Measurements from ENCODE around the gene DPH2. TPM values are rescaled to one million over a fixed set of nuclear protein-coding genes. Genes with fewer than 3 reads are reported as not detected.

DPH2 gene
- polyA plus RNA-seq, 2 of the 4 experiments (the other 2 are of a cell fraction) = 38.8 to 41.7 TPM

DNA sequence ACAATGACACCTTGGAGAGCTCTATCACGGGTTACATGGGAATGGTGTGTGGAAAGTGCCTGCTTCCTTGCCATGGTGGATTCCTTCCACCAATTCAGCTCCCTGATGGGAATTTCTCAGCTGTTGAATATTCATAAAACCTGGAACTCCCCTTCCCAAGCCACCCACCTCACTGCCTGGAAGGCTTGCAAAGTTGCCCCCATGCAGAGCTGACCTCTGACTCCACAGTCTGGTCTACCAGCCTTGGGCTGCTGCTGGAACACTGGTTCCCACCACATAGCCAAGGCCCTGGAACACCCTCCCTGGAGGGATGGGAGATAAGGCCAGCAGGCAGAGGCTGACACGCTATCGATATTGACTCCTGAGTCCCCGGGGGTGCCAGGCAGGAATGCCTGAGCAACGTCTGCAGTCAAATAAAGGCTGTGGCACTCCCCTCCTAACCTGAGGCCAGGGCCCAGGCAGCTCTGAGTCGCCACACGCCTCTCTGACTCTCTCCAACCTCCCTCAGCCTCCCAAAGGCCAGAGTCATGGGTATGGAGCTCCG lies 30.4 kb downstream of the DPH2 start (continued):
- TF ChIP-seq ESRRA (IDR thresholded peaks at IDR 0.05; ENCODE audit: borderline replicate concordance, low read length) = no peak
- TF ChIP-seq, protein P1, sequence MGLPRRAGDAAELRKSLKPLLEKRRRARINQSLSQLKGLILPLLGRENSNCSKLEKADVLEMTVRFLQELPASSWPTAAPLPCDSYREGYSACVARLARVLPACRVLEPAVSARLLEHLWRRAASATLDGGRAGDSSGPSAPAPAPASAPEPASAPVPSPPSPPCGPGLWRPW (IDR thresholded peaks at IDR 0.05) = no peak

DNA sequence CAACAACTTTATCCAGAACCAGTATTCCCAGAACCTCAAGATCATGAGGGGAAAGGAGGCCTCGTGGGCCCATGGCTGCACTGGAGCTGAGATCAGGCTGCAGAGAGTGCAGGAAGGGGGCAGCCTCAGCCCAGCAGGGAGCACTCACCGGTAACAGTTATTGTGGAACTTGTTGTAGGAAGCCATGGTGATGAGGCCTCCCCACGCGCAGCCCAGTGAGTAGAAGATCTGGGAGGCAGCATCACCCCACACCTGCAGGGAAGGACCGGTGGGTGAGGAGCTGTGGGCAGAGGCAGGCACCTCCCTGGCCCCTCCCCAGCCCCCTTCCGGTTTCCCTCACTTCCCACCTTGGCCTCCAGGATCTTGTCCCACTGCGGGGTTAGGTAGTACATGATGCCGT lies 32.4 kb downstream of the DPH2 start:
- TF ChIP-seq NR3C1 (IDR thresholded peaks at IDR 0.05) (no peak), CHD2 (IDR thresholded peaks at IDR 0.05; ENCODE audit: low read length, partially characterized antibody) (no peak), RNF2 (IDR thresholded peaks at IDR 0.05; ENCODE audit: borderline replicate concordance, low read depth) (no peak), RARB (CRISPR knock-in tag; IDR thresholded peaks at IDR 0.05) (no peak), RAD21 (conservative IDR thresholded peaks at IDR 0.05 in 1 of 2, IDR thresholded peaks at IDR 0.05 in 1 of 2) (no peak), FOSB (CRISPR knock-in tag; IDR thresholded peaks at IDR 0.05) (no peak), HEYL (CRISPR knock-in tag; IDR thresholded peaks at IDR 0.05) (no peak), TP53 (CRISPR knock-in tag; IDR thresholded peaks at IDR 0.05) (no peak)
- TF ChIP-seq, protein P2, sequence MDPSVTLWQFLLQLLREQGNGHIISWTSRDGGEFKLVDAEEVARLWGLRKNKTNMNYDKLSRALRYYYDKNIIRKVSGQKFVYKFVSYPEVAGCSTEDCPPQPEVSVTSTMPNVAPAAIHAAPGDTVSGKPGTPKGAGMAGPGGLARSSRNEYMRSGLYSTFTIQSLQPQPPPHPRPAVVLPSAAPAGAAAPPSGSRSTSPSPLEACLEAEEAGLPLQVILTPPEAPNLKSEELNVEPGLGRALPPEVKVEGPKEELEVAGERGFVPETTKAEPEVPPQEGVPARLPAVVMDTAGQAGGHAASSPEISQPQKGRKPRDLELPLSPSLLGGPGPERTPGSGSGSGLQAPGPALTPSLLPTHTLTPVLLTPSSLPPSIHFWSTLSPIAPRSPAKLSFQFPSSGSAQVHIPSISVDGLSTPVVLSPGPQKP (IDR thresholded peaks at IDR 0.05; ENCODE audit: low read depth, low read length) = no peak
- TF ChIP-seq, protein P3, sequence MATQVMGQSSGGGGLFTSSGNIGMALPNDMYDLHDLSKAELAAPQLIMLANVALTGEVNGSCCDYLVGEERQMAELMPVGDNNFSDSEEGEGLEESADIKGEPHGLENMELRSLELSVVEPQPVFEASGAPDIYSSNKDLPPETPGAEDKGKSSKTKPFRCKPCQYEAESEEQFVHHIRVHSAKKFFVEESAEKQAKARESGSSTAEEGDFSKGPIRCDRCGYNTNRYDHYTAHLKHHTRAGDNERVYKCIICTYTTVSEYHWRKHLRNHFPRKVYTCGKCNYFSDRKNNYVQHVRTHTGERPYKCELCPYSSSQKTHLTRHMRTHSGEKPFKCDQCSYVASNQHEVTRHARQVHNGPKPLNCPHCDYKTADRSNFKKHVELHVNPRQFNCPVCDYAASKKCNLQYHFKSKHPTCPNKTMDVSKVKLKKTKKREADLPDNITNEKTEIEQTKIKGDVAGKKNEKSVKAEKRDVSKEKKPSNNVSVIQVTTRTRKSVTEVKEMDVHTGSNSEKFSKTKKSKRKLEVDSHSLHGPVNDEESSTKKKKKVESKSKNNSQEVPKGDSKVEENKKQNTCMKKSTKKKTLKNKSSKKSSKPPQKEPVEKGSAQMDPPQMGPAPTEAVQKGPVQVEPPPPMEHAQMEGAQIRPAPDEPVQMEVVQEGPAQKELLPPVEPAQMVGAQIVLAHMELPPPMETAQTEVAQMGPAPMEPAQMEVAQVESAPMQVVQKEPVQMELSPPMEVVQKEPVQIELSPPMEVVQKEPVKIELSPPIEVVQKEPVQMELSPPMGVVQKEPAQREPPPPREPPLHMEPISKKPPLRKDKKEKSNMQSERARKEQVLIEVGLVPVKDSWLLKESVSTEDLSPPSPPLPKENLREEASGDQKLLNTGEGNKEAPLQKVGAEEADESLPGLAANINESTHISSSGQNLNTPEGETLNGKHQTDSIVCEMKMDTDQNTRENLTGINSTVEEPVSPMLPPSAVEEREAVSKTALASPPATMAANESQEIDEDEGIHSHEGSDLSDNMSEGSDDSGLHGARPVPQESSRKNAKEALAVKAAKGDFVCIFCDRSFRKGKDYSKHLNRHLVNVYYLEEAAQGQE (IDR thresholded peaks at IDR 0.05) = no peak
- TF ChIP-seq, protein P4, sequence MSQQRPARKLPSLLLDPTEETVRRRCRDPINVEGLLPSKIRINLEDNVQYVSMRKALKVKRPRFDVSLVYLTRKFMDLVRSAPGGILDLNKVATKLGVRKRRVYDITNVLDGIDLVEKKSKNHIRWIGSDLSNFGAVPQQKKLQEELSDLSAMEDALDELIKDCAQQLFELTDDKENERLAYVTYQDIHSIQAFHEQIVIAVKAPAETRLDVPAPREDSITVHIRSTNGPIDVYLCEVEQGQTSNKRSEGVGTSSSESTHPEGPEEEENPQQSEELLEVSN (IDR thresholded peaks at IDR 0.05; ENCODE audit: borderline replicate concordance, low read depth) = no peak
- TF ChIP-seq, protein P5, sequence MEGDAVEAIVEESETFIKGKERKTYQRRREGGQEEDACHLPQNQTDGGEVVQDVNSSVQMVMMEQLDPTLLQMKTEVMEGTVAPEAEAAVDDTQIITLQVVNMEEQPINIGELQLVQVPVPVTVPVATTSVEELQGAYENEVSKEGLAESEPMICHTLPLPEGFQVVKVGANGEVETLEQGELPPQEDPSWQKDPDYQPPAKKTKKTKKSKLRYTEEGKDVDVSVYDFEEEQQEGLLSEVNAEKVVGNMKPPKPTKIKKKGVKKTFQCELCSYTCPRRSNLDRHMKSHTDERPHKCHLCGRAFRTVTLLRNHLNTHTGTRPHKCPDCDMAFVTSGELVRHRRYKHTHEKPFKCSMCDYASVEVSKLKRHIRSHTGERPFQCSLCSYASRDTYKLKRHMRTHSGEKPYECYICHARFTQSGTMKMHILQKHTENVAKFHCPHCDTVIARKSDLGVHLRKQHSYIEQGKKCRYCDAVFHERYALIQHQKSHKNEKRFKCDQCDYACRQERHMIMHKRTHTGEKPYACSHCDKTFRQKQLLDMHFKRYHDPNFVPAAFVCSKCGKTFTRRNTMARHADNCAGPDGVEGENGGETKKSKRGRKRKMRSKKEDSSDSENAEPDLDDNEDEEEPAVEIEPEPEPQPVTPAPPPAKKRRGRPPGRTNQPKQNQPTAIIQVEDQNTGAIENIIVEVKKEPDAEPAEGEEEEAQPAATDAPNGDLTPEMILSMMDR (IDR thresholded peaks at IDR 0.05) = no peak
- Histone ChIP-seq H3K4me1 (peaks cover 4% of the 10 kb centered on the region; the same call in 1 of the 3 replicates), H3K4me2 (no peak overlapping the region), H3K9me3 (no peaks in the 10 kb centered on the region), H3K27ac (no peak overlapping the region), H3K4me3 (no peak overlapping the region)
- ATAC-seq (no peak), FAIRE-seq (no peak), DNase-seq (ENCODE audit: low read depth in 1 of 2, low spot score in 1 of 2) (no peak)
- WGBS (ENCODE audit: missing lambda C conversion rate) = 87% methylated on average over 7 of the region's 8 CpGs
- ChIA-PET CTCF (interaction anchor here (1.2 to 11.5 kb wide), 3 partner anchors 9 to 46 kb away, joined by 3 to 412 read pairs (median 15); partner anchors contain the start of gene SLC6A9), POLR2A (no interaction called here)

DNA sequence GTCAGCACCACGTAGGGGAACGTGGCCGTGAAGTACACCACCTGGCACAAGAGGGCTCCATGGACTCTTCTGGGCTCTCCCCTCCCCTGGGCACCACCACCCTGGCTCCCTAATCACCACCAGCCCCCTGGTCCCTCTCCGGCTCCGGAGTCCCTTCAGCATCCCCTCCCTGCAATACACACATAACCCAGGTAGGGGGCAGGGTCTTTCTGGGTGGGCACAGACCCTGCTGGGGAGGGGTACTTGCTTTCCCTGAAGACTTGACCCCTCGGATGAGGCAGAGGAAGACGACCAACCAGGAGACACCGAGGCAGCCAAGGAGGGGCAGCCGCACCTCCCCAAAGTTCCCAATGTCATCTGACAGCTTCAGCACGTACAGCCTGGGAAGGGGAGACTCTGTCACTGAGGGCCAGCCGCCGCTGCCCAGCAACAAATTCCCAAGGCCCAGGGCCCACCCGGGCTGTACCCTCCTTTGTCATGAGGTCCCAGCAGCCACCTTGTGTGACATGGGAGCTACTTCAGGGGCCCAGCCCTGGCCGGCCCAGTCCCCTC lies 32.9 kb downstream of the DPH2 start:
- 83% methylated on average over 6 of the region's 14 CpGs for WGBS (ENCODE audit: missing lambda C conversion rate)
- no peak for DNase-seq (ENCODE audit: low read depth in 1 of 2, low spot score in 1 of 2)
- POLR2A ChIA-PET = no interaction called here
- Histone ChIP-seq H3K4me1 (peaks cover 4% of the 10 kb centered on the region; the same call in 1 of the 3 replicates), H3K4me2 (no peak overlapping the region), H3K9me3 (no peaks in the 10 kb centered on the region), H3K4me3 (no peak overlapping the region), H3K27ac (no peak overlapping the region)
- CTCF ChIA-PET = interaction anchor here (1.2 to 11.5 kb wide), 3 partner anchors 10 to 46 kb away, joined by 3 to 412 read pairs (median 15); partner anchors contain the start of gene SLC6A9
- TF ChIP-seq MYC (IDR thresholded peaks at IDR 0.05; ENCODE audit: borderline replicate concordance, low read length) (no peak), MAZ (IDR thresholded peaks at IDR 0.05; ENCODE audit: borderline replicate concordance, low read depth, low read length) (no peak), CEBPB (IDR thresholded peaks at IDR 0.05) (no peak), RAD21 (conservative IDR thresholded peaks at IDR 0.05 in 1 of 2, IDR thresholded peaks at IDR 0.05 in 1 of 2) (no peak)
- TF ChIP-seq, protein P6, sequence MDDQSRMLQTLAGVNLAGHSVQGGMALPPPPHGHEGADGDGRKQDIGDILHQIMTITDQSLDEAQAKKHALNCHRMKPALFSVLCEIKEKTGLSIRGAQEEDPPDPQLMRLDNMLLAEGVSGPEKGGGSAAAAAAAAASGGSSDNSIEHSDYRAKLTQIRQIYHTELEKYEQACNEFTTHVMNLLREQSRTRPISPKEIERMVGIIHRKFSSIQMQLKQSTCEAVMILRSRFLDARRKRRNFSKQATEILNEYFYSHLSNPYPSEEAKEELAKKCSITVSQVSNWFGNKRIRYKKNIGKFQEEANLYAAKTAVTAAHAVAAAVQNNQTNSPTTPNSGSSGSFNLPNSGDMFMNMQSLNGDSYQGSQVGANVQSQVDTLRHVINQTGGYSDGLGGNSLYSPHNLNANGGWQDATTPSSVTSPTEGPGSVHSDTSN (IDR thresholded peaks at IDR 0.05) = no peak
- TF ChIP-seq, protein P7, sequence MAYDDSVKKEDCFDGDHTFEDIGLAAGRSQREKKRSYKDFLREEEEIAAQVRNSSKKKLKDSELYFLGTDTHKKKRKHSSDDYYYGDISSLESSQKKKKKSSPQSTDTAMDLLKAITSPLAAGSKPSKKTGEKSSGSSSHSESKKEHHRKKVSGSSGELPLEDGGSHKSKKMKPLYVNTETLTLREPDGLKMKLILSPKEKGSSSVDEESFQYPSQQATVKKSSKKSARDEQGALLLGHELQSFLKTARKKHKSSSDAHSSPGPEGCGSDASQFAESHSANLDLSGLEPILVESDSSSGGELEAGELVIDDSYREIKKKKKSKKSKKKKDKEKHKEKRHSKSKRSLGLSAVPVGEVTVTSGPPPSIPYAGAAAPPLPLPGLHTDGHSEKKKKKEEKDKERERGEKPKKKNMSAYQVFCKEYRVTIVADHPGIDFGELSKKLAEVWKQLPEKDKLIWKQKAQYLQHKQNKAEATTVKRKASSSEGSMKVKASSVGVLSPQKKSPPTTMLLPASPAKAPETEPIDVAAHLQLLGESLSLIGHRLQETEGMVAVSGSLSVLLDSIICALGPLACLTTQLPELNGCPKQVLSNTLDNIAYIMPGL (CRISPR knock-in tag; IDR thresholded peaks at IDR 0.05; ENCODE audit: borderline replicate concordance) = no peak
- no peak for FAIRE-seq
- ATAC-seq = no peak
